Measurements from ENCODE around the gene ALG5. TPM values are rescaled to one million over a fixed set of nuclear protein-coding genes. Genes with fewer than 3 reads are reported as not detected.

The ALG5 gene
- total and polyA plus RNA-seq, 2 of the 4 experiments (the other 2 are of a cell fraction) = 19.4 to 21.9 TPM

GRCh38 chr13:36915896-36916640 is 83.1 kb downstream of the ALG5 start (continued):
- no peak for TF ChIP-seq USF2 (IDR thresholded peaks at IDR 0.05; ENCODE audit: low read depth, low read length)

GRCh38 chr13:36915106-36915505 is 84.0 kb downstream of the ALG5 start:
- TF ChIP-seq RAD21 (IDR thresholded peaks at IDR 0.05; ENCODE audit: low read length) (no peak), MAFK (IDR thresholded peaks at IDR 0.05; ENCODE audit: low read depth, low read length) (no peak), ELK1 (IDR thresholded peaks at IDR 0.05; ENCODE audit: borderline replicate concordance, low read depth, low read length) (no peak), MXI1 (IDR thresholded peaks at IDR 0.05; ENCODE audit: borderline replicate concordance, low read depth, low read length) (no peak), BHLHE40 (IDR thresholded peaks at IDR 0.05; ENCODE audit: low read depth, low read length) (no peak), RFX5 (IDR thresholded peaks at IDR 0.05; ENCODE audit: low read depth, low read length) (no peak)
- TF ChIP-seq, protein P1, sequence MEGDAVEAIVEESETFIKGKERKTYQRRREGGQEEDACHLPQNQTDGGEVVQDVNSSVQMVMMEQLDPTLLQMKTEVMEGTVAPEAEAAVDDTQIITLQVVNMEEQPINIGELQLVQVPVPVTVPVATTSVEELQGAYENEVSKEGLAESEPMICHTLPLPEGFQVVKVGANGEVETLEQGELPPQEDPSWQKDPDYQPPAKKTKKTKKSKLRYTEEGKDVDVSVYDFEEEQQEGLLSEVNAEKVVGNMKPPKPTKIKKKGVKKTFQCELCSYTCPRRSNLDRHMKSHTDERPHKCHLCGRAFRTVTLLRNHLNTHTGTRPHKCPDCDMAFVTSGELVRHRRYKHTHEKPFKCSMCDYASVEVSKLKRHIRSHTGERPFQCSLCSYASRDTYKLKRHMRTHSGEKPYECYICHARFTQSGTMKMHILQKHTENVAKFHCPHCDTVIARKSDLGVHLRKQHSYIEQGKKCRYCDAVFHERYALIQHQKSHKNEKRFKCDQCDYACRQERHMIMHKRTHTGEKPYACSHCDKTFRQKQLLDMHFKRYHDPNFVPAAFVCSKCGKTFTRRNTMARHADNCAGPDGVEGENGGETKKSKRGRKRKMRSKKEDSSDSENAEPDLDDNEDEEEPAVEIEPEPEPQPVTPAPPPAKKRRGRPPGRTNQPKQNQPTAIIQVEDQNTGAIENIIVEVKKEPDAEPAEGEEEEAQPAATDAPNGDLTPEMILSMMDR (conservative IDR thresholded peaks at IDR 0.05; ENCODE audit: low read depth, low read length) = no peak
- Histone ChIP-seq H2AFZ (replicated peaks; ENCODE audit: low read length, poor library complexity) (peak overlapping the region; percentile 46), H3K23ac (ENCODE audit: low read depth, low read length) (no peak overlapping the region; the same call in 1 of the 2 replicates), H4K8ac (ENCODE audit: low read depth in 2 of 2, low read length in 2 of 2) (no peak overlapping the region), H2AK5ac (ENCODE audit: low read depth, low read length) (0 out of 2 replicates have a peak overlapping the region, but pooled peaks have one; percentile 35), H3K4me2 (ENCODE audit: low read depth, low read length) (no peak overlapping the region), H2BK20ac (ENCODE audit: low read depth, low read length) (no peak overlapping the region), H3K4me1 (ENCODE audit: control insufficient read depth, insufficient read depth, low read length) (peaks cover 7% of the 10 kb centered on the region), H3K14ac (replicated peaks; ENCODE audit: low read depth, low read length) (0 out of 2 replicates have a peak overlapping the region, but pooled peaks have one; percentile 52), H3K27ac (ENCODE audit: insufficient read depth, low read length) (no peak overlapping the region), H3K4ac (ENCODE audit: low read depth, low read length) (0 out of 2 replicates have a peak overlapping the region, but pooled peaks have one; percentile 36), H3K9me1 (ENCODE audit: insufficient read depth, low read length) (peaks cover 15% of the 10 kb centered on the region), H3K4me3 (ENCODE audit: insufficient read depth, low read depth, low read length) (no peak overlapping the region), H3K18ac (ENCODE audit: low read depth, low read length) (peak overlapping the region; percentile 52), H3K36me3 (ENCODE audit: control insufficient read depth, insufficient read depth, low read length) (no peaks in the 10 kb centered on the region), H2BK120ac (ENCODE audit: low read depth, low read length) (peak overlapping the region; percentile 53; the same call in 1 of the 2 replicates), H4K91ac (ENCODE audit: insufficient read depth, low read depth, low read length) (no peak overlapping the region), H3K79me1 (ENCODE audit: low read depth in 1 of 2, low read length in 2 of 2) (peaks cover 18 to 61% of the 10 kb centered on the region in 2 experiments), H2BK15ac (ENCODE audit: low read depth, low read length) (no peak overlapping the region), H3K56ac (ENCODE audit: extremely low read depth, insufficient read depth, low read length) (no peak overlapping the region), H2BK5ac (ENCODE audit: low read depth, low read length, poor library complexity, severe bottlenecking) (no peak overlapping the region), H4K20me1 (ENCODE audit: insufficient read depth, low read length) (peaks cover 5% of the 10 kb centered on the region; the same call in 1 of the 2 replicates), H3K9me3 (ENCODE audit: control insufficient read depth, insufficient read depth, low read length) (no peaks in the 10 kb centered on the region), H2AK9ac (replicated peaks; ENCODE audit: low read depth, low read length, poor library complexity) (no peak overlapping the region), H3K27me3 (ENCODE audit: control insufficient read depth, insufficient read depth, low read length) (no peaks in the 10 kb centered on the region), H3K9ac (ENCODE audit: low read depth, low read length) (no peak overlapping the region), H4K5ac (ENCODE audit: low read depth, low read length) (no peak overlapping the region)
- DNase-seq = no peak
- CTCF ChIA-PET = no interaction called here
- intact Hi-C loops (cut with micrococcal nuclease) (loop anchor here (5.0 kb wide), 1 partner anchor 33 kb away; no protein-coding TSS in a partner anchor), dilution Hi-C loops (cut with HindIII; ENCODE audit: low sequenced_read_pairs, unreplicated experiment) (no loop called here), in situ Hi-C loops (cut with MboI; ENCODE audit: low sequenced_read_pairs) (no loop called here)
- POLR2A ChIA-PET (ENCODE audit: unreplicated experiment) = no interaction called here
- BruUV-seq (replicated peaks) = no TSS peak
- ATAC-seq (ENCODE audit: low read depth) = no peak
- no CpG with 5 or more reads among the region's 5 CpGs for WGBS, 2 experiments (ENCODE audit: extremely low coverage in 2 of 2, insufficient read length in 1 of 2)

Measured in IMR-90 (cell line).